GM23248 (cell line): ENCODE data around the gene CPSF4.

ENCODE experiments used
- EZH2 ChIP-seq: fragments of 200-600 bp; sonication (generic); IDR thresholded peaks from 2 replicates; pipeline ENCODE4 v1.6.1; 2018; ENCODE audit warnings: antibody characterized with exemption, mild to moderate bottlenecking; ENCODE audit not compliant: insufficient read depth, poor library complexity, severe bottlenecking
- EZH2phosphoT487 ChIP-seq: fragments of 200-600 bp; sonication (generic); IDR thresholded peaks from 2 replicates; pipeline ENCODE4 v1.6.1; 2018; ENCODE audit warnings: antibody characterized with exemption, moderate library complexity, mild to moderate bottlenecking, low read depth; ENCODE audit not compliant: insufficient read depth

- TF ChIP-seq EZH2 (no peak), EZH2phosphoT487 (no peak)
Observed at GRCh38 chr7:99394188-99394502, 44.6 kb upstream of the CPSF4 start.
